ENCODE data around the gene TSGA10. TPM values are rescaled to one million over a fixed set of nuclear protein-coding genes. Genes with fewer than 3 reads are reported as not detected.

The TSGA10 gene
- total and polyA plus RNA-seq, 2 experiments from 2014 or later, result 6.4 to 24.2 TPM

DNA sequence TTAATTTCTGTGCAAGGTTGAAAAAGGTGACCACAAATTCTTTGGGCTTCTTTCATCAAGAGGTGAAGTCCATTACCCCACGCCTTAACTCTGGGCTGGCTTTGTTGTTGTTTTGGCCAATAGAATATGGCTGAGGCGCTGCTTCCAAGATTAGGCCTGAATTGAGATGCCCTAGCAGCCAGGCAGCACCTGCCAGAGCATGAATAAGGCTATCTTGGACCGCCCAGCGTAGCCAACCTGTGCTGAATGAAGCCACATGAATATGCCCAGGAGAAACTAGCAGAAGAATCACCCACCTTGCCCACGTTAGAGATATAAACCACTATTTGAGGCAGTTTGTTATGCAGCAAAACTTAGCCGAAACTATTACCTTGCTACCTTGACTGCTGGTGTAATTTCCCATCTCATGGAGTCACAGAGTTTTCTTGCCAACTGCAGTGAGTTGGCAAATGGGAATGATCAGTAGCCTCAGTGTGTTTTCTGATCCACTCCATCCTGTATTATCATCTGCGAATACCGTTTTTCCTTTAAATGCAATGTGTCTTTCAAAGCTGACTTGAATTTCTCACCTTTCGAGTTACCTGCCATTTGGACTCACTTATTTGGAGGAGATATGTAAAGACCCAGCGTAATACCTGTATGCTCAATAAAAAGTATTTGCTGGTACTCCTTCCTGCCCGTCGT is 679 bp downstream of the TSGA10 start (continued):
- TF ChIP-seq, protein P1, sequence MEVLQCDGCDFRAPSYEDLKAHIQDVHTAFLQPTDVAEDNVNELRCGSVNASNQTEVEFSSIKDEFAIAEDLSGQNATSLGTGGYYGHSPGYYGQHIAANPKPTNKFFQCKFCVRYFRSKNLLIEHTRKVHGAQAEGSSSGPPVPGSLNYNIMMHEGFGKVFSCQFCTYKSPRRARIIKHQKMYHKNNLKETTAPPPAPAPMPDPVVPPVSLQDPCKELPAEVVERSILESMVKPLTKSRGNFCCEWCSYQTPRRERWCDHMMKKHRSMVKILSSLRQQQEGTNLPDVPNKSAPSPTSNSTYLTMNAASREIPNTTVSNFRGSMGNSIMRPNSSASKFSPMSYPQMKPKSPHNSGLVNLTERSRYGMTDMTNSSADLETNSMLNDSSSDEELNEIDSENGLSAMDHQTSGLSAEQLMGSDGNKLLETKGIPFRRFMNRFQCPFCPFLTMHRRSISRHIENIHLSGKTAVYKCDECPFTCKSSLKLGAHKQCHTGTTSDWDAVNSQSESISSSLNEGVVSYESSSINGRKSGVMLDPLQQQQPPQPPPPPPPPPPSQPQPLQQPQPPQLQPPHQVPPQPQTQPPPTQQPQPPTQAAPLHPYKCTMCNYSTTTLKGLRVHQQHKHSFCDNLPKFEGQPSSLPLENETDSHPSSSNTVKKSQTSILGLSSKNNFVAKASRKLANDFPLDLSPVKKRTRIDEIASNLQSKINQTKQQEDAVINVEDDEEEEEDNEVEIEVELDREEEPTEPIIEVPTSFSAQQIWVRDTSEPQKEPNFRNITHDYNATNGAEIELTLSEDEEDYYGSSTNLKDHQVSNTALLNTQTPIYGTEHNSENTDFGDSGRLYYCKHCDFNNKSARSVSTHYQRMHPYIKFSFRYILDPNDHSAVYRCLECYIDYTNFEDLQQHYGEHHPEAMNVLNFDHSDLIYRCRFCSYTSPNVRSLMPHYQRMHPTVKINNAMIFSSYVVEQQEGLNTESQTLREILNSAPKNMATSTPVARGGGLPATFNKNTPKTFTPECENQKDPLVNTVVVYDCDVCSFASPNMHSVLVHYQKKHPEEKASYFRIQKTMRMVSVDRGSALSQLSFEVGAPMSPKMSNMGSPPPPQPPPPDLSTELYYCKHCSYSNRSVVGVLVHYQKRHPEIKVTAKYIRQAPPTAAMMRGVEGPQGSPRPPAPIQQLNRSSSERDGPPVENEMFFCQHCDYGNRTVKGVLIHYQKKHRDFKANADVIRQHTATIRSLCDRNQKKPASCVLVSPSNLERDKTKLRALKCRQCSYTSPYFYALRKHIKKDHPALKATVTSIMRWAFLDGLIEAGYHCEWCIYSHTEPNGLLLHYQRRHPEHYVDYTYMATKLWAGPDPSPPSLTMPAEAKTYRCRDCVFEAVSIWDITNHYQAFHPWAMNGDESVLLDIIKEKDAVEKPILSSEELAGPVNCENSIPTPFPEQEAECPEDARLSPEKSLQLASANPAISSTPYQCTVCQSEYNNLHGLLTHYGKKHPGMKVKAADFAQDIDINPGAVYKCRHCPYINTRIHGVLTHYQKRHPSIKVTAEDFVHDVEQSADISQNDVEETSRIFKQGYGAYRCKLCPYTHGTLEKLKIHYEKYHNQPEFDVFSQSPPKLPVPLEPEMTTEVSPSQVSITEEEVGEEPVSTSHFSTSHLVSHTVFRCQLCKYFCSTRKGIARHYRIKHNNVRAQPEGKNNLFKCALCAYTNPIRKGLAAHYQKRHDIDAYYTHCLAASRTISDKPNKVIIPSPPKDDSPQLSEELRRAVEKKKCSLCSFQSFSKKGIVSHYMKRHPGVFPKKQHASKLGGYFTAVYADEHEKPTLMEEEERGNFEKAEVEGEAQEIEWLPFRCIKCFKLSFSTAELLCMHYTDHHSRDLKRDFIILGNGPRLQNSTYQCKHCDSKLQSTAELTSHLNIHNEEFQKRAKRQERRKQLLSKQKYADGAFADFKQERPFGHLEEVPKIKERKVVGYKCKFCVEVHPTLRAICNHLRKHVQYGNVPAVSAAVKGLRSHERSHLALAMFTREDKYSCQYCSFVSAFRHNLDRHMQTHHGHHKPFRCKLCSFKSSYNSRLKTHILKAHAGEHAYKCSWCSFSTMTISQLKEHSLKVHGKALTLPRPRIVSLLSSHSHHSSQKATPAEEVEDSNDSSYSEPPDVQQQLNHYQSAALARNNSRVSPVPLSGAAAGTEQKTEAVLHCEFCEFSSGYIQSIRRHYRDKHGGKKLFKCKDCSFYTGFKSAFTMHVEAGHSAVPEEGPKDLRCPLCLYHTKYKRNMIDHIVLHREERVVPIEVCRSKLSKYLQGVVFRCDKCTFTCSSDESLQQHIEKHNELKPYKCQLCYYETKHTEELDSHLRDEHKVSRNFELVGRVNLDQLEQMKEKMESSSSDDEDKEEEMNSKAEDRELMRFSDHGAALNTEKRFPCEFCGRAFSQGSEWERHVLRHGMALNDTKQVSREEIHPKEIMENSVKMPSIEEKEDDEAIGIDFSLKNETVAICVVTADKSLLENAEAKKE (CRISPR knock-in tag; IDR thresholded peaks at IDR 0.05), result no peak
- TF ChIP-seq JUNB (IDR thresholded peaks at IDR 0.05; ENCODE audit: unreplicated experiment) (no peak), STAT1 (IDR thresholded peaks at IDR 0.05; ENCODE audit: unreplicated experiment) (no peak), ZNF114 (CRISPR knock-in tag; IDR thresholded peaks at IDR 0.05) (no peak), CREB1 (CRISPR knock-in tag; IDR thresholded peaks at IDR 0.05; ENCODE audit: low read depth) (no peak), POLR2AphosphoS5 (IDR thresholded peaks at IDR 0.05; ENCODE audit: low read depth) (no peak)
- TF ChIP-seq, protein P2, sequence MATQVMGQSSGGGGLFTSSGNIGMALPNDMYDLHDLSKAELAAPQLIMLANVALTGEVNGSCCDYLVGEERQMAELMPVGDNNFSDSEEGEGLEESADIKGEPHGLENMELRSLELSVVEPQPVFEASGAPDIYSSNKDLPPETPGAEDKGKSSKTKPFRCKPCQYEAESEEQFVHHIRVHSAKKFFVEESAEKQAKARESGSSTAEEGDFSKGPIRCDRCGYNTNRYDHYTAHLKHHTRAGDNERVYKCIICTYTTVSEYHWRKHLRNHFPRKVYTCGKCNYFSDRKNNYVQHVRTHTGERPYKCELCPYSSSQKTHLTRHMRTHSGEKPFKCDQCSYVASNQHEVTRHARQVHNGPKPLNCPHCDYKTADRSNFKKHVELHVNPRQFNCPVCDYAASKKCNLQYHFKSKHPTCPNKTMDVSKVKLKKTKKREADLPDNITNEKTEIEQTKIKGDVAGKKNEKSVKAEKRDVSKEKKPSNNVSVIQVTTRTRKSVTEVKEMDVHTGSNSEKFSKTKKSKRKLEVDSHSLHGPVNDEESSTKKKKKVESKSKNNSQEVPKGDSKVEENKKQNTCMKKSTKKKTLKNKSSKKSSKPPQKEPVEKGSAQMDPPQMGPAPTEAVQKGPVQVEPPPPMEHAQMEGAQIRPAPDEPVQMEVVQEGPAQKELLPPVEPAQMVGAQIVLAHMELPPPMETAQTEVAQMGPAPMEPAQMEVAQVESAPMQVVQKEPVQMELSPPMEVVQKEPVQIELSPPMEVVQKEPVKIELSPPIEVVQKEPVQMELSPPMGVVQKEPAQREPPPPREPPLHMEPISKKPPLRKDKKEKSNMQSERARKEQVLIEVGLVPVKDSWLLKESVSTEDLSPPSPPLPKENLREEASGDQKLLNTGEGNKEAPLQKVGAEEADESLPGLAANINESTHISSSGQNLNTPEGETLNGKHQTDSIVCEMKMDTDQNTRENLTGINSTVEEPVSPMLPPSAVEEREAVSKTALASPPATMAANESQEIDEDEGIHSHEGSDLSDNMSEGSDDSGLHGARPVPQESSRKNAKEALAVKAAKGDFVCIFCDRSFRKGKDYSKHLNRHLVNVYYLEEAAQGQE (IDR thresholded peaks at IDR 0.05; ENCODE audit: unreplicated experiment), result no peak
- TF ChIP-seq, protein P3, sequence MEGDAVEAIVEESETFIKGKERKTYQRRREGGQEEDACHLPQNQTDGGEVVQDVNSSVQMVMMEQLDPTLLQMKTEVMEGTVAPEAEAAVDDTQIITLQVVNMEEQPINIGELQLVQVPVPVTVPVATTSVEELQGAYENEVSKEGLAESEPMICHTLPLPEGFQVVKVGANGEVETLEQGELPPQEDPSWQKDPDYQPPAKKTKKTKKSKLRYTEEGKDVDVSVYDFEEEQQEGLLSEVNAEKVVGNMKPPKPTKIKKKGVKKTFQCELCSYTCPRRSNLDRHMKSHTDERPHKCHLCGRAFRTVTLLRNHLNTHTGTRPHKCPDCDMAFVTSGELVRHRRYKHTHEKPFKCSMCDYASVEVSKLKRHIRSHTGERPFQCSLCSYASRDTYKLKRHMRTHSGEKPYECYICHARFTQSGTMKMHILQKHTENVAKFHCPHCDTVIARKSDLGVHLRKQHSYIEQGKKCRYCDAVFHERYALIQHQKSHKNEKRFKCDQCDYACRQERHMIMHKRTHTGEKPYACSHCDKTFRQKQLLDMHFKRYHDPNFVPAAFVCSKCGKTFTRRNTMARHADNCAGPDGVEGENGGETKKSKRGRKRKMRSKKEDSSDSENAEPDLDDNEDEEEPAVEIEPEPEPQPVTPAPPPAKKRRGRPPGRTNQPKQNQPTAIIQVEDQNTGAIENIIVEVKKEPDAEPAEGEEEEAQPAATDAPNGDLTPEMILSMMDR (conservative IDR thresholded peaks at IDR 0.05; ENCODE audit: low read depth in 2 of 2), result no peak

All from GM23338 (cell line).